GM19463 (cell line): ENCODE data around the gene MARCHF5.

Experiments
- ATAC-seq: cut with Tn5 transposase; IDR thresholded peaks from one replicate; pipeline ENCODE4 v1.9.1; 2021; ENCODE audit warnings: mild to moderate bottlenecking, moderate library complexity; ENCODE audit not compliant: unreplicated experiment

MARCHF5 gene, protein sequence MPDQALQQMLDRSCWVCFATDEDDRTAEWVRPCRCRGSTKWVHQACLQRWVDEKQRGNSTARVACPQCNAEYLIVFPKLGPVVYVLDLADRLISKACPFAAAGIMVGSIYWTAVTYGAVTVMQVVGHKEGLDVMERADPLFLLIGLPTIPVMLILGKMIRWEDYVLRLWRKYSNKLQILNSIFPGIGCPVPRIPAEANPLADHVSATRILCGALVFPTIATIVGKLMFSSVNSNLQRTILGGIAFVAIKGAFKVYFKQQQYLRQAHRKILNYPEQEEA

DNA sequence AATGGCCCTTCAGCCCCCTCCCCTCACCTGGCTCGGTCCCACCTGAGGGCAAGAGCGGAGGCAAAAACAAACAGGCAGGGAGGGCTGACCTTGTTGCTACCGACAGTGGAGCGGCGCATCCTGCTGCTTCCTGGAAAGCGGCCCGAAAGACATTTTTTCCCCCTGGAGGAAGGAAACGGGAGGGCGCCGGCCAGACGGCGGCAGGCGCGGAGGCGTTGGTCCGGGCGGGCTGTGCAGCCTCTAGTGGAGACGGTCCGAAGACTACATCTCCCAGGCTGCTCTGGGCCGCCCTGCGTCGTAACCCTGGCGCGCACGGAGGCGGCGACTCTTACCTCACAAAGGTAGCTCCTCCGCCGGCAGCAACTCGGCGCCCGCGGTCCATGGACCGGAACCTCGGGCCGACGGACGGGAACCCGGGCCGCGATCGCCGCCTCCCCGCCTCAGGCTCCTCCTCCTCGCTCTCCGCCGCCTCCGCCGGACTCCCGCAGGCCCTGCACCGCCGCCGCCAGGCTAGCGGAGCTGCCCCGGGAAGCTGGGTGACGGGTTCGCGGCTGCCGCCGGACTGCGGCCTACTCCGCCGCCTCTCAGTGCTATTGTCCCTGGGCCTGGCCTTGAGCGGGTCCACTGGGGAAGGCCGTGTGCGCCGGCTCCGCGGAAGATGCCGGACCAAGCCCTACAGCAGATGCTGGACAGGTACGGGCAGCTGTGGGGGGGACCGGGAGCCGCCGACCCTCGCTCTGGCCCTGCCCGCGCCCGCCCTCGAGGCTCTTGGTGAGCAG, at the start of gene MARCHF5, which contains the start of gene CPEB3:
Gene MARCHF5, plus strand, starts transcription at position 331 of the 779 bp plus-strand sequence. Its CDS starts 328 bp downstream, at position 659.
Gene CPEB3, minus strand, starts transcription at position 242 of the 779 bp plus-strand sequence. CDS start 50,728 bp downstream, outside the sequence.
- peak; percentile 99 for ATAC-seq

GRCh38 chr10:92241501-92241900, 49.5 kb upstream of the MARCHF5 start:
- no peak for ATAC-seq

DNA sequence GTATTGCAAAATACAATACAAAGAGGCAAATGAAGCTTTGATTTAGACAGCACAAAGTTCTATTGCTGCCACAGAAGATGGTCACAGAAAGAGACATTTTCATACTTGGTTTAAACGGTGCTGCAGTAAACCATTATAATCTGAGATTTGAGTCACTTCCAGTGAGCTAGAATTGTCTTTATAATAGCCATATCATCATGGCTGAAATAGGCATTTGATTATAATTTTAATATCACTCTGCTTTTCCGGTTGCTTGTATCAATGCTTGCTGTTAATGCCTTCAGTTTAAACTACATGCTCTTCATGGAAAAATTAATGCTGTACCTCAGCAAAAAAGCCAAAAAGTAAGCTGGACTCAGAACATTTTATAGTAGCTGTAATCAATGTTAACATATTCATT, 48.6 kb upstream of the MARCHF5 start:
- no peak for ATAC-seq

DNA sequence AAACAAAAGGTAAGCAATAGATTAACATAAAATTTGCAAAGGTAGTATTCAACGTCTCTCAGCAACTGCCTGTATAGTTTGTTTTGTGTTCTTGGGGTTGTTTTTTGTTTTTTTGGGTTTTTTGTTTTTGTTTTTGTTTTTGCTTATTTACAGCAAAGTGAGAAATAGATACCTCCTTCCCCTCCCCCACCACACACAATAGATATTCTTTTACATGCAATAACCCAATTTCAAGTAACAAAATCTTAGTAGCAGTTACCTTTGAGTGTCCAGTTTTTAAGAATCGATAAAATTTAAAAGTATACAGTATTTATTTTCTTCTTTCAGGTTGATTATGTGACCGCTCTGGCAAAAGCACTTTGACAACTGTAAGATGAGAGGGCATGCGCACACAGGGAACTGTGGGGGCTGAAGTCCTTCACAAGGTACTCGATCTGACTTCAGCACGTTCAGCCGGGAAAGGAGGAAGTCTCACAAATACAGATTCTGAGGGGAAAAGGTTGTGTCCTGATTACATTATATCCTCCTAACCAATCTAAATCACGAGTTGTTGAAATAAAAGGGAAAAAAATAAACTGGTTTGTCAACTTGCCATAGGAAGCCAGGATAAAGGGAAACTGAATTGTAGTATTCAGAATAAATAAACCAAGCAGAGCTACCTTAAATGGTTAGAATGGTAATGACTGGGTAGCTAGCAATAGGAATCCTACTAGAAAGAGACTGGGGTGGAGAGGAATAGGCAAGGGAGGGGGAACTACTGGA, 47.9 kb upstream of the MARCHF5 start:
- peak; percentile 43 for ATAC-seq

- ATAC-seq: no peak
These were observed 46.2 kb upstream of the MARCHF5 start for GRCh38 chr10:92244796-92245195.

- ATAC-seq: no peak
These were observed 42.4 kb upstream of the MARCHF5 start for GRCh38 chr10:92248566-92248965.

DNA sequence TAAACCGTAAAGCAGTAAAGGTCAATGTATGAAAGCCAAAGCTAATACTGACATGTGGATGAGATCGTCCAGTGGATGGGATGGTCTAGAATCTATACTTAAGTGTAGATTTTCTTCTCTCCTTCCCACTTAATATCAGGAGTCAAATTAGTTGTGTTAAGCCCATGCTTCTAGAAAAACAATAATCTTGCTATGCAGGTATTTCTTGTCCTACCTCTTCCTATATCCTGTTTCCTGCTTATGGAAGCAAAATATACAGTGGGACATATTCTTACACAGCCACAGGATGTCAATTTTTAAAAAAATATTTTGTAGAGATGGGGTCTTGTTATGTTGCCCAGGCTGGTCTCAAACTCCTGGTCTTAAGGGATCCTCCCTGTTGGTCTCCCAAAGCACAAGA, 27.6 kb upstream of the MARCHF5 start:
- no peak for ATAC-seq

DNA sequence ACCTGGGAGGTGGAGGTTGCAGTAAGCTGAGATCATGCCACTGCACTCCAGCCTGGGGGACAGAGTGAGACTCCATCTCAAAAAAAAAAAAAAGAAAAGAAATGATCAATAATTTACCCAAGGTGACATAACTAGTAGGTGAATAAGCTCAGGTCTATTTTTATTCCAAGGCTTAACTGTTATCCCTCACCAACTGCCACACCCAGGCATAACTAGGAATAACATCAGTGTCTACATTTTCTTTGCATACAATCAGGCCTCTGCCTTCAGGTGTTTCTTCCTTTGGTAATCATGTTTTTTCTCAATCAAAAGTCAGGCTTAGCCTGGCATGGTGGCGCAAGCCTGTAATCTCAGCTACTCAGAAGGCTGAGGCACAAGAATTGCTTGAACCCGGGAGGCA, 26.7 kb upstream of the MARCHF5 start:
- ATAC-seq: no peak

DNA sequence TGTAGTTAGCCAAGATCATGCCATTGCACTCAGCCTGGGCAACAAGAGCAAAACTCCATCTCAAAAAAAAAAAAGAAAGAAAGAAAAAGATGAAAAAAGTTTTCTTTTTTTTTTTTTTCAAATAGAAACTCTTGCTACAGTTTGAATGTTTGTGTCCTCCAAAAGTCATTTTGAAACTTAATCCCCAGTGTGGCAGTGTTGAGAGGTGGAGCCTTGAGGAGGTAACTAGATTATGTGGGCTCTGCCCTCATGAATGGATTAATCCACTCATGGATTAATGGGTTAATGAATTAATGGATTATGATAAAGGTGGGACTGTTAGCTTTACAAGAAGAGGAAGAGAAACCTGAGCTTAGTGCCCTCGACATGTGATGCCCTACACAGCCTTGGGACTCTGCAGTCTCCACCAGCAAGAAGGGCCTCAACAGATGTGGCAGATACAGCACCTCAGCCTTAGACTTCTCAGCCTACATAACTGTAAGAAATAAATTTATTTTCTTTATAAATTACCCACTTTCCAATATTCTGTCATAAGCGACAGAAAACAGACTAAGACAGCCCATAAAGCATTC, 25.2 kb upstream of the MARCHF5 start:
- peak; percentile 60 for ATAC-seq

DNA sequence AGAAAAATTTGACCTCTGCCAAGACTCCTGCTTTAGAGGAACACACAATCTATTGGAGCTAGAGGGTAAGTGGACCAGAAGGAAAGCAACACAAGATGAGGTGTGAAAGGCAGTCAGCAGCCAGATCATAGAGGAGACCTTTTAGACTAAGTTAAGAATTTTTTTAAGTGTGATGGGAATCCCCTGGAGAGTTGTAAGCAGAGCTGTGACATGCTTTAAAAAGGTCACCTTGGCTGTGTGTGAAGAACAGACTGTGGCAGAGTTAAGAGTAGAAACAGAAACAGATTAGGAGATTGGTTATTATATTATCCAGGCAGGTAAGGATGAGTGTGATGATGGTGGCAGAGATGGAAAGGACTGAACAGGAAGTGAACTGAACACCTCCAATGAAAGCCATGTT, 23.6 kb upstream of the MARCHF5 start:
- ATAC-seq: peak; percentile 53

DNA sequence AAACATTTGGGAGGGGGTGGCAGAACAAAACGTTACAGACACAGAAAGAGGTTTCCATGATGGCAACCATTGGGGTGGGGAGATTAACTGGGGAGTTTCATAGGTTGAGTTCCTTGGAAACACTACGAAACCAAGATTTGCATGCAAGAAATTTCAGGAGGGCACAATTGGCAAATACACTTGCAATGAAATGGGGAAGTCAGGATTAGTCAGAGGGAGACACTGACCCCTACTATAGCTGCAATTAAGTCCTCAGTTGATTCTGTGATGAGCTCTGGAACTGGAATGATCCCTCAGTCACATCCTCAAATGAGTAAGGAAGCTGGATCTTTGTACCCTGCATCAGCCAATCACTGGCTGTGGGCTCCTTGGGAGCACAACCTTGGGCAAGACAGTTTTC, 22.2 kb upstream of the MARCHF5 start:
- no peak for ATAC-seq

DNA sequence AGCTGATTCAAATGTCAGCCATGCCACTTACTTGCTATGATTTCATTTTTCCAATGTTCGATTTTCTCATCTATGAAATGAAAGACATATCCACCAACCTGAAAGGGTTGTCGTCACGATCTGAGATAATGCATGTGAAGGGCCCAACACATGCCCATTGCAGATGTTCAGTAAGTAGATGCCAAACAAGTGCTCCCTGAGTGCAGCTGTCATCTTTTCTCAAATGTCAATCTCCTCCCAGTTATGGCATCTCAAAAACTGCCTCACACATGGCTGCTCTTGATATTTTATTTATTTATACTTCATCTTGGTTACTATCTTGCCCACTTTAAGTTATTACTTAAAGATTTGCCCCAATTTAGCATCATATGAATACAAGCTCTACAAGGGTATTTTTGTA, 16.9 kb upstream of the MARCHF5 start:
- ATAC-seq: no peak

DNA sequence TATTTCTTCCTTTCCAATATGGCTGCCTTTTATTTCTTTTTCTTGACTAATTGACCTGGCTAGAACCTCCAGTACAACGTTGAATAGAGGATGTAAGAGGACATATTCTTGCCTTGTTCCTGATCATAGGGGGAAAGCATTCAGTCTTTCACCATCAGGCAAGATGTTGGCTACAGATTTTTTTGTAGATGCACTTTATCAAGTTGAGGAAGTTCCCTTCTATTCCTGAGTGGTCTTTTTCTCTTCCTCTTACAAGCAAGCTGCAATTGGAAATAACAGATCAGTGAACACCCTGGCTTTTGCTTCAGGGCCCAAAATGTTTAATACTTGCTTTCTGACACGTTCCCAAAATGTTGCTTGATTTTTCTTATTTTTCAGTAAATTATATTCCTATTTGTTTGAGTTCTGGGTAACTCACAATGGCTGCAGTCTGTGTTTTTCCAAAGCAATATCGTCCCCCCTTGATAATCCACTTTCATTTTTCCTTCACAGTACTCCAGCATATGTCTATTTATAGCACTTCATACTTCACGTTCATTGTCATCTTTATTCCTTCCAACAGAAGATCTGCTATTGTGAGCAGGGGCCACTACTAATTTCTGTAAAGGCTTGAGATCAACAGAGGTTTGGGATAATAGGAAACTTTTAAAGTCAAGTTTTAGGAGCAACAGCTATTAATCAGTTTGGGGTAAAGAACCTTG, 11.8 kb upstream of the MARCHF5 start:
- no peak for ATAC-seq

- ATAC-seq: no peak
These were observed 6.8 kb upstream of the MARCHF5 start for GRCh38 chr10:92284112-92284704.

- ATAC-seq: peak; percentile 4
These were observed 711 bp upstream of the MARCHF5 start for GRCh38 chr10:92290076-92290836.

DNA sequence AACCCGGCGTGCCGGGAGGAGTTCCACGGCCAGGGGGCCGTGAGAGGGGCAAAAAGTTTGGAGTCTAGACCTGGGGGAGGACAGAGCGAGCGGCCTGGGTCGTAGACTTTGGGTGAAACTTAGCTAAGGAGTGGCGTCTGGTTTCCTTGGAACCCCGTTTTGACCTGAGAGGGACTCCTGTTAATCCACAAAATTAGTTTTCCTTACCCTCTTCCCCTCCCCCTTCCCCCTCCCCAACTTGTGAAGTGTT, 574 bp downstream of the MARCHF5 start:
- peak; percentile 1 for ATAC-seq

GRCh38 chr10:92291921-92292845, 1.2 kb downstream of the MARCHF5 start:
- no peak for ATAC-seq

GRCh38 chr10:92298487-92298886, 7.5 kb downstream of the MARCHF5 start:
- ATAC-seq: no peak

DNA sequence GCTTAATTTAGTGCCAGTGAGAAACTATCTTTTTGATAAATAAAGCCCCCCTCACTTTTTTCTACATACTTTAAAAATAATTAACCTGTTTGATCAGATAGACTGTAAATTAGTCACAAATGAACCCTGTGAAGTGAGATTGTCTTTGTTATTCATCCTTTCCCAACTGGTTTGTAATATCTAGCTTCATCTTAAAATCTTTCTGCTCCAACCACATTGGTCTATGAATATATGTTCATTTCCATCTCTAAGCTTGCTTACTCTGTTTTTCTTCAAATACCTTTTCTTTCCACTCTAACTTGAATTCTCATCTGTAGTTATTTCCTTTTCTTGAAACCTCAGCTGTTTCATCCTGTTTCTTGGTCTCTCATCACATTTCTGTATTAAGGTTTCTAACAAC, 12.1 kb downstream of the MARCHF5 start:
- ATAC-seq: no peak
